WTC11 (cell line): ENCODE data around the gene FGB. TPM values are rescaled to one million over a fixed set of nuclear protein-coding genes. Genes with fewer than 3 reads are reported as not detected.
A peak's percentile ranks its signal among the peaks of the same experiment; 100 is the strongest.
"Not testable (repeated sequence)": the region's sequence is repeated elsewhere in the genome, so short reads cannot be mapped to it uniquely, and the experiment has no call there.

Experiments used
- ATAC-seq: fragments of 200-7000 bp; cut with Tn5 transposase; 2 replicates; pipeline ENCODE4 v1.10.0; 2021; ENCODE audit warnings: mild to moderate bottlenecking, moderate library complexity
- CTCF ChIA-PET: fragments of 300-600 bp; sonication (Branson Sonifier 250); formaldehyde crosslinking; loops from one replicate; lab custom pipeline; 2021; ENCODE audit warnings: antibody characterized with exemption; lab: Charles Lee
- POLR2A ChIA-PET: fragments of 350-600 bp; sonication (Branson Sonifier 250); formaldehyde crosslinking; loops from one replicate; lab custom pipeline; 2021; ENCODE audit warnings: antibody characterized with exemption; lab: Charles Lee
- DNase-seq: peaks from one replicate; pipeline ENCODE4 v3.0.0; 2021; ENCODE audit warnings: low spot score
- H3K27ac Mint-ChIP-seq: 2 replicates; pipeline ENCODE4 v1.8.0; 2021; ENCODE audit warnings: mixed read lengths
- H3K27me3 Mint-ChIP-seq: 2 replicates; pipeline ENCODE4 v1.8.0; 2021; ENCODE audit warnings: low read depth, mild to moderate bottlenecking, moderate library complexity, mixed read lengths
- H3K36me3 Mint-ChIP-seq: 2 replicates; pipeline ENCODE4 v1.8.0; 2021; ENCODE audit warnings: mixed read lengths
- H3K4me1 Mint-ChIP-seq: 2 replicates; pipeline ENCODE4 v1.8.0; 2022; ENCODE audit warnings: mixed read lengths
- H3K4me3 Mint-ChIP-seq: 2 replicates; pipeline ENCODE4 v1.8.0; 2021; ENCODE audit warnings: mild to moderate bottlenecking, moderate library complexity, mixed read lengths
- H3K9me3 Mint-ChIP-seq: 2 replicates; pipeline ENCODE4 v1.8.0; 2021; ENCODE audit warnings: mixed read lengths
- ATF1 ChIP-seq: sonication (generic); formaldehyde crosslinking; IDR thresholded peaks from 2 replicates; pipeline ENCODE4 v1.8.1; 2023; ENCODE audit warnings: mild to moderate bottlenecking, moderate library complexity, missing genetic modification reagents
- CDX4 ChIP-seq: fragments of 250-450 bp; sonication (Bioruptor Pico); IDR thresholded peaks from 2 replicates; pipeline ENCODE4 v1.9.0; 2021; ENCODE audit warnings: moderate library complexity, mild to moderate bottlenecking, inconsistent platforms, borderline replicate concordance
- CREB1 ChIP-seq: sonication (generic); formaldehyde crosslinking; IDR thresholded peaks from 2 replicates; pipeline ENCODE4 v1.8.0; 2023; ENCODE audit warnings: mild to moderate bottlenecking, missing genetic modification reagents
- ELF4 ChIP-seq: sonication (generic); formaldehyde crosslinking; IDR thresholded peaks from 2 replicates; pipeline ENCODE4 v1.8.1; 2022; ENCODE audit warnings: low read depth, mild to moderate bottlenecking, moderate library complexity, missing genetic modification reagents
- EMX1 ChIP-seq: fragments of 250-450 bp; sonication (Bioruptor Pico); IDR thresholded peaks from 2 replicates; pipeline ENCODE4 v1.8.0; 2021; ENCODE audit warnings: mild to moderate bottlenecking
- FOXK1 ChIP-seq: sonication (generic); formaldehyde crosslinking; IDR thresholded peaks from 2 replicates; pipeline ENCODE4 v1.8.0; 2022; ENCODE audit warnings: mild to moderate bottlenecking, moderate library complexity, missing genetic modification reagents
- FOXP4 ChIP-seq: sonication (generic); formaldehyde crosslinking; IDR thresholded peaks from 2 replicates; pipeline ENCODE4 v1.8.0; 2022; ENCODE audit warnings: mild to moderate bottlenecking, missing genetic modification reagents
- GABPB1 ChIP-seq: sonication (generic); formaldehyde crosslinking; IDR thresholded peaks from 2 replicates; pipeline ENCODE4 v1.8.1; 2023; ENCODE audit warnings: mild to moderate bottlenecking, missing genetic modification reagents
- GTF2I ChIP-seq: fragments of 250-450 bp; sonication (Bioruptor Pico); conservative IDR thresholded peaks from 2 replicates; pipeline ENCODE4 v1.4.0; 2021; ENCODE audit warnings: mild to moderate bottlenecking
- IRF1 ChIP-seq: sonication (generic); formaldehyde crosslinking; IDR thresholded peaks from 2 replicates; pipeline ENCODE4 v1.8.0; 2023; ENCODE audit warnings: missing genetic modification reagents
- JAZF1 ChIP-seq: fragments of 250-450 bp; sonication (Bioruptor Pico); IDR thresholded peaks from 2 replicates; pipeline ENCODE4 v1.9.0; 2021; ENCODE audit warnings: moderate library complexity, mild to moderate bottlenecking, inconsistent platforms
- KAT7 ChIP-seq: sonication (generic); formaldehyde crosslinking; IDR thresholded peaks from 2 replicates; pipeline ENCODE4 v1.8.1; 2023; ENCODE audit warnings: missing genetic modification reagents, mild to moderate bottlenecking, borderline replicate concordance
- MXD4 ChIP-seq: fragments of 250-450 bp; sonication (Bioruptor Pico); IDR thresholded peaks from 2 replicates; pipeline ENCODE4 v1.8.0; 2021; ENCODE audit warnings: mild to moderate bottlenecking, moderate library complexity, borderline replicate concordance
- OVOL2 ChIP-seq: fragments of 250-450 bp; sonication (Bioruptor Pico); IDR thresholded peaks from 2 replicates; pipeline ENCODE4 v1.9.0; 2021; ENCODE audit warnings: mild to moderate bottlenecking, borderline replicate concordance
- RORB ChIP-seq: fragments of 250-450 bp; sonication (Bioruptor Pico); IDR thresholded peaks from 2 replicates; pipeline ENCODE4 v1.9.0; 2021; ENCODE audit warnings: mild to moderate bottlenecking
- USF2 ChIP-seq: sonication (generic); formaldehyde crosslinking; IDR thresholded peaks from 2 replicates; pipeline ENCODE4 v1.8.1; 2023; ENCODE audit warnings: mild to moderate bottlenecking, missing genetic modification reagents, moderate library complexity
- ZNF121 ChIP-seq: sonication (generic); formaldehyde crosslinking; IDR thresholded peaks from 2 replicates; pipeline ENCODE4 v1.8.0; 2023; ENCODE audit warnings: missing genetic modification reagents
- ZNF396 ChIP-seq: fragments of 250-450 bp; sonication (Bioruptor Pico); IDR thresholded peaks from 2 replicates; pipeline ENCODE4 v1.8.0; 2021; ENCODE audit warnings: mild to moderate bottlenecking, moderate library complexity, borderline replicate concordance
- total RNA-seq: library from RNA; stranded (reverse); gene quantifications from 3 replicates; pipeline ENCODE4 v1.2.3, GENCODE V29; 2021

FGB gene
- total RNA-seq, 1 experiment from 2014 or later, result 2.3 TPM

- H3K27ac Mint-ChIP-seq, result no peak overlapping the region
- H3K9me3 Mint-ChIP-seq, result no peaks in the 10 kb centered on the region
- H3K36me3 Mint-ChIP-seq, result no peaks in the 10 kb centered on the region
- ChIA-PET POLR2A (interaction anchor here (0.7 kb wide), 1 partner anchor 14 kb away, joined by 6 read pairs; no protein-coding TSS in a partner anchor), CTCF (interaction anchor here (0.6 to 3.2 kb wide), 3 partner anchors 10 to 23 kb away, joined by 3 to 16 read pairs (median 4); no protein-coding TSS in a partner anchor)
- no peaks in the 10 kb centered on the region; the same call in 1 of the 2 replicates for H3K4me1 Mint-ChIP-seq
- TF ChIP-seq MXD4, result no peak
- peak; percentile 73; the same call in 1 of the 2 replicates for TF ChIP-seq GABPB1 (CRISPR knock-in tag)
- no peak for TF ChIP-seq FOXK1 (CRISPR knock-in tag)
- DNase-seq (no peak), ATAC-seq (no peak)
- no peak overlapping the region for H3K4me3 Mint-ChIP-seq
- no peaks in the 10 kb centered on the region for H3K27me3 Mint-ChIP-seq
These were observed 33.0 kb downstream of the FGB start for GRCh38 chr4:154595807-154596206.

GRCh38 chr4:154597281-154597680 is 34.5 kb downstream of the FGB start:
- H3K9me3 Mint-ChIP-seq, DNase-seq, CTCF ChIA-PET, H3K36me3 Mint-ChIP-seq, H3K27me3 Mint-ChIP-seq, H3K4me1 Mint-ChIP-seq, ATAC-seq, H3K27ac Mint-ChIP-seq, POLR2A ChIA-PET, H3K4me3 Mint-ChIP-seq: not testable (repeated sequence)

- POLR2A ChIA-PET, result no interaction called here
- no peaks in the 10 kb centered on the region for H3K36me3 Mint-ChIP-seq
- no peak for TF ChIP-seq CDX4
- no peak for TF ChIP-seq OVOL2 (CRISPR knock-in tag)
- TF ChIP-seq GABPB1 (CRISPR knock-in tag), result peak; percentile 72
- TF ChIP-seq, all 79 proteins: peak for 1
- CTCF ChIA-PET, result no interaction called here
- no peaks in the 10 kb centered on the region for H3K9me3 Mint-ChIP-seq
- peaks cover 5% of the 10 kb centered on the region; the same call in 1 of the 2 replicates for H3K4me1 Mint-ChIP-seq
- H3K27me3 Mint-ChIP-seq, result no peaks in the 10 kb centered on the region
- no peak overlapping the region for H3K27ac Mint-ChIP-seq
- H3K4me3 Mint-ChIP-seq, result no peak overlapping the region
- no peak for DNase-seq
- ATAC-seq, result no peak
These were observed 35.3 kb downstream of the FGB start for GRCh38 chr4:154597798-154598774.

- H3K4me3 Mint-ChIP-seq, result no peak overlapping the region
- no peak overlapping the region for H3K27ac Mint-ChIP-seq
- no peak for DNase-seq
- ATAC-seq, result no peak
- ChIA-PET POLR2A (no interaction called here), CTCF (interaction anchor here (0.9 to 1.9 kb wide), 6 partner anchors 8 to 96 kb away, joined by 3 to 14 read pairs (median 6); no protein-coding TSS in a partner anchor)
- no peaks in the 10 kb centered on the region for H3K9me3 Mint-ChIP-seq
- H3K27me3 Mint-ChIP-seq, result no peaks in the 10 kb centered on the region
- H3K4me1 Mint-ChIP-seq, result peaks cover 16% of the 10 kb centered on the region
- H3K36me3 Mint-ChIP-seq, result no peaks in the 10 kb centered on the region
- TF ChIP-seq ZNF396 (CRISPR knock-in tag) (no peak), RORB (CRISPR knock-in tag) (no peak), KAT7 (CRISPR knock-in tag) (no peak), JAZF1 (no peak), ELF4 (CRISPR knock-in tag) (no peak), FOXP4 (CRISPR knock-in tag) (no peak), USF2 (no peak), EMX1 (CRISPR knock-in tag) (no peak), ZNF121 (no peak), IRF1 (CRISPR knock-in tag) (no peak), ATF1 (CRISPR knock-in tag) (no peak), CDX4 (no peak), GTF2I (CRISPR knock-in tag) (no peak), CREB1 (CRISPR knock-in tag) (no peak)
These were observed 39.7 kb downstream of the FGB start for GRCh38 chr4:154602404-154603020.
